GM19328 (cell line): Measurements from ENCODE around the gene ANAPC10.
A peak's percentile ranks its signal among the peaks of the same experiment; 100 is the strongest.

ENCODE experiments used
- ATAC-seq: cut with Tn5 transposase; IDR thresholded peaks from one replicate; pipeline ENCODE4 v1.9.1; 2021; ENCODE audit warnings: mild to moderate bottlenecking, moderate library complexity; ENCODE audit not compliant: unreplicated experiment

ANAPC10 gene

GRCh38 chr4:145075742-145076468, 22.1 kb downstream of the ANAPC10 start:
- no peak for ATAC-seq

- no peak for ATAC-seq
These were observed 26.4 kb downstream of the ANAPC10 start for GRCh38 chr4:145071560-145071959.

GRCh38 chr4:145069361-145069760, 28.6 kb downstream of the ANAPC10 start:
- no peak for ATAC-seq

- no peak for ATAC-seq
These were observed 31.9 kb downstream of the ANAPC10 start for GRCh38 chr4:145066063-145066501.

- no peak for ATAC-seq
These were observed 36.6 kb downstream of the ANAPC10 start for GRCh38 chr4:145061318-145061920.

GRCh38 chr4:145058256-145058655, 39.7 kb downstream of the ANAPC10 start:
- no peak for ATAC-seq

- ATAC-seq: no peak
These were observed 41.5 kb downstream of the ANAPC10 start for GRCh38 chr4:145056325-145057130.

GRCh38 chr4:145055533-145056257, 42.3 kb downstream of the ANAPC10 start:
- ATAC-seq: no peak

- no peak for ATAC-seq
These were observed 48.8 kb downstream of the ANAPC10 start for GRCh38 chr4:145049241-145049640.

GRCh38 chr4:145048817-145049216, 49.2 kb downstream of the ANAPC10 start:
- no peak for ATAC-seq

GRCh38 chr4:145047151-145047550, 50.8 kb downstream of the ANAPC10 start:
- ATAC-seq: no peak

- ATAC-seq: no peak
These were observed 52.8 kb downstream of the ANAPC10 start for GRCh38 chr4:145045180-145045579.

GRCh38 chr4:145044341-145044740, 53.7 kb downstream of the ANAPC10 start:
- ATAC-seq: no peak

GRCh38 chr4:145043306-145043705, 54.7 kb downstream of the ANAPC10 start:
- no peak for ATAC-seq

GRCh38 chr4:145042601-145043285, 55.3 kb downstream of the ANAPC10 start:
- no peak for ATAC-seq

GRCh38 chr4:145041378-145041777, 56.6 kb downstream of the ANAPC10 start:
- peak; percentile 85 for ATAC-seq

- ATAC-seq: no peak
These were observed 62.4 kb downstream of the ANAPC10 start for GRCh38 chr4:145035494-145036136.

- no peak for ATAC-seq
These were observed 63.2 kb downstream of the ANAPC10 start for GRCh38 chr4:145034727-145035211.

GRCh38 chr4:145019346-145019745, 78.7 kb downstream of the ANAPC10 start:
- no peak for ATAC-seq

GRCh38 chr4:145014365-145014764, 83.6 kb downstream of the ANAPC10 start:
- ATAC-seq: no peak
